Fibroblast of skin of scalp (primary cell): ENCODE results near the gene ARHGEF12.

Experiments
- DNase-seq: peaks from one replicate; pipeline ENCODE4 v3.0.0-alpha.2; 2013

The ARHGEF12 gene

GRCh38 chr11:120318906-120319305 is 17.3 kb upstream of the ARHGEF12 start:
- no peak for DNase-seq

GRCh38 chr11:120324932-120325810 is 11.0 kb upstream of the ARHGEF12 start, which contains the start of gene TLCD5:
Gene TLCD5 (plus strand): TSS chr11:120325299. CDS start chr11:120327442, 2,143 bp downstream.
- peak; percentile 76 for DNase-seq

GRCh38 chr11:120326228-120326627 is 10.0 kb upstream of the ARHGEF12 start:
- DNase-seq, result no peak

- DNase-seq, result no peak
Observed at GRCh38 chr11:120326845-120327281, 9.3 kb upstream of the ARHGEF12 start.

- DNase-seq, result no peak
Observed at GRCh38 chr11:120327311-120327710, 8.9 kb upstream of the ARHGEF12 start.

- DNase-seq, result no peak
Observed at GRCh38 chr11:120329556-120329955, 6.7 kb upstream of the ARHGEF12 start.

GRCh38 chr11:120330045-120330444 is 6.2 kb upstream of the ARHGEF12 start:
- DNase-seq, result no peak

GRCh38 chr11:120331301-120331996 is 4.8 kb upstream of the ARHGEF12 start:
- DNase-seq, result peak; percentile 97

- no peak for DNase-seq
Observed at GRCh38 chr11:120332822-120333716, 3.1 kb upstream of the ARHGEF12 start.

GRCh38 chr11:120333801-120334200 is 2.4 kb upstream of the ARHGEF12 start:
- no peak for DNase-seq

- no peak for DNase-seq
Observed at GRCh38 chr11:120334332-120334731, 1.9 kb upstream of the ARHGEF12 start.

GRCh38 chr11:120334894-120335462 is 1.2 kb upstream of the ARHGEF12 start:
- DNase-seq, result peak; percentile 87

GRCh38 chr11:120335556-120335907 is 681 bp upstream of the ARHGEF12 start:
- no peak for DNase-seq

- peak; percentile 57 for DNase-seq
Observed at GRCh38 chr11:120336641-120337354, 585 bp downstream of the ARHGEF12 start.

- DNase-seq, result no peak
Observed at GRCh38 chr11:120337355-120338106, 1.3 kb downstream of the ARHGEF12 start.

- DNase-seq, result no peak
Observed at GRCh38 chr11:120338107-120338933, 2.1 kb downstream of the ARHGEF12 start.

GRCh38 chr11:120339394-120339890 is 3.2 kb downstream of the ARHGEF12 start:
- DNase-seq, result no peak

GRCh38 chr11:120340529-120340928 is 4.3 kb downstream of the ARHGEF12 start:
- DNase-seq, result no peak

- no peak for DNase-seq
Observed at GRCh38 chr11:120342226-120342625, 6.0 kb downstream of the ARHGEF12 start.

- no peak for DNase-seq
Observed at GRCh38 chr11:120342678-120343077, 6.5 kb downstream of the ARHGEF12 start.
